Measurements from ENCODE around the gene PLAAT2. TPM values are rescaled to one million over a fixed set of nuclear protein-coding genes. Genes with fewer than 3 reads are reported as not detected.

The PLAAT2 gene
- total and polyA plus RNA-seq, 10 of the 15 experiments (the other 5 are each of a cell fraction or from before 2014, with no cell fraction given) = 4.6 to 25.9 (median 8.6) TPM

DNA sequence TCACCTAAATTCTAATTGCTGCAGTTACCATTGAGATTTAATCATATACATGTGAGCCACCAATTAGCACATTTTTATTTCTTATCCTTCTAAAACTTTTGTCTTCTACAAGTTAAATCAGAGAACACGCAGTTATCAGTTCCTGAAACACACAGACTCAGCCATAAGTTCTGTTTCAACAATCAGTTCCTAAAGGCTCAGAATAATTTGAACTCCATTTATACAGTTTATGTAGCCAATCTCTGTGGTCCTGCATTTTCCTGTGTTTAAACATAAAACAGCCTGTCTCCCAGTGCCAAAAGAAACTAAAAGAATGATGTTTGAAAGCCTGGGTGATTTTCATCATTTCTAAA, 48.2 kb upstream of the PLAAT2 start (continued):
- TF ChIP-seq SKIL (IDR thresholded peaks at IDR 0.05; ENCODE audit: low read depth, poor library complexity, severe bottlenecking) = no peak

DNA sequence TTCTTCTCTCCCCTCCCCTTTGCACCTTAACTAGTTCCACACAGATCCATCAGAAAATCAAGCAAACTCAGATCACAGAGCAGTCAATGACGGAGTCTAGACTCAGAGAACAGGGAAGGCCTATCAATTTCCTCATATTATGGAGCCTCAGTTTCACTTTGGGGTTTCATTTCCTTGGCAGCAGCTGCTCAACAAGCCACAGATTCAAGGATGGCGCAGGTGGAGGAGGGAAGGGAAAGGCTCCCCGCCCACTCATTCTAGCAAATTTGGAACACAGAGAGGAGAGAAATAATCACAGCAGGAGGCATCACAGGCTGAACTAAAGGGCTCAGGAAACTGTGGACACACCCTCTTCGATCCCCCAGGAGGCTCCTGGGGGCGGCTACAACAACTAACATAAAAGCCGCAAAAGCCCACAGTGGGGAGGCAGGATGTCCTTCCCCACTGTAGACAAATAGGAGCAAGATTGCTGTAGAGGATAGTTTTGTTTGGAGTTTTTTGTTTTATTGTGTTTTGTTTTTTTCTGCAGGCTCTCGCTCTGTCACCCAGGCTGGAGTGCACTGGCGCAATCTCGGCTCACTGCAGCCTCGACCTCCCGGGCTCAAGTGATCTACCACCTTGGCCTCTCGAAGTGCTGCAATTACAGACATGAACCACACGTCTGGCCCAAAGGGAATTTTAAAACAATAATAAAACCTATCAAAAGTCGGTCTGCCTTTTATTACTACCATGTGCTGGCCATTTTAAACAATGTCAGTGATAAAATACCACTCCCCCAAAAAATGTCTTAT, 47.6 kb upstream of the PLAAT2 start:
- BruUV-seq (replicated peaks) = no TSS peak
- H3K4me2 ChIP-seq (ENCODE audit: control insufficient read depth, insufficient read depth) = no peak overlapping the region
- peaks cover 4% of the 10 kb centered on the region for H3K4me1 ChIP-seq (ENCODE audit: control insufficient read depth, insufficient read depth, low read length)
- H3K36me3 ChIP-seq (ENCODE audit: control insufficient read depth in 2 of 2, insufficient read depth in 2 of 2, low read length in 1 of 2) = no peaks in the 10 kb centered on the region
- H4K20me1 ChIP-seq (ENCODE audit: control insufficient read depth, insufficient read depth) = no peaks in the 10 kb centered on the region
- no peaks in the 10 kb centered on the region for H3K79me2 ChIP-seq (ENCODE audit: control insufficient read depth, insufficient read depth, low read length)
- no peak overlapping the region for H3K9ac ChIP-seq (ENCODE audit: control insufficient read depth, insufficient read depth, low read length)
- ATAC-seq = no peak
- H3K27ac ChIP-seq (ENCODE audit: control insufficient read depth, insufficient read depth) = no peak overlapping the region
- no peak overlapping the region for H2AFZ ChIP-seq (ENCODE audit: control insufficient read depth, low read depth, low read length)
- CTCF ChIA-PET = no interaction called here
- intact Hi-C loops (cut with micrococcal nuclease; ENCODE audit: unreplicated experiment) (no loop called here), in situ Hi-C loops (cut with MboI) (no loop called here)
- H3K9me3 ChIP-seq (replicated peaks; ENCODE audit: control insufficient read depth, insufficient read depth, low read length) = no peaks in the 10 kb centered on the region
- RAD21 ChIA-PET (ENCODE audit: unreplicated experiment) = no interaction called here
- no peak for FAIRE-seq
- no peak overlapping the region for H3K4me3 ChIP-seq
- no peak for DNase-seq (ENCODE audit: low read depth, low spot score)
- 49% methylated on average over 14 of the region's 14 CpGs for WGBS (ENCODE audit: insufficient coverage, insufficient replicate concordance, low lambda C conversion rate, missing lambda C conversion rate)
- POLR2A ChIA-PET = no interaction called here
- H3K27me3 ChIP-seq (replicated peaks in 1 of 2; ENCODE audit: control insufficient read depth in 2 of 2, insufficient read depth in 2 of 2, low read length in 1 of 2) = no peaks in the 10 kb centered on the region; a peak in 1 of 4 replicates
- SMC1A ChIA-PET (ENCODE audit: uncharacterized antibody, unreplicated experiment) = no interaction called here
- TF ChIP-seq STAT1 (conservative IDR thresholded peaks at IDR 0.05) (no peak), HSF1 (IDR thresholded peaks at IDR 0.05; ENCODE audit: low read depth, low read length) (no peak), ZNF24 (IDR thresholded peaks at IDR 0.05) (no peak), ESRRA (IDR thresholded peaks at IDR 0.05; ENCODE audit: low read length) (no peak), RELB (IDR thresholded peaks at IDR 0.05; ENCODE audit: low read depth) (no peak), SP1 (IDR thresholded peaks at IDR 0.05; ENCODE audit: low read depth, low read length) (no peak), TCF7 (IDR thresholded peaks at IDR 0.05; ENCODE audit: borderline replicate concordance) (no peak), HDAC6 (IDR thresholded peaks at IDR 0.05; ENCODE audit: unreplicated experiment) (no peak), BRCA1 (IDR thresholded peaks at IDR 0.05; ENCODE audit: low read depth, low read length) (no peak), SRF (IDR thresholded peaks at IDR 0.05; ENCODE audit: low read depth in 2 of 2, low read length in 2 of 2) (no peak), SREBF1 (IDR thresholded peaks at IDR 0.05; ENCODE audit: low read length) (no peak), MEF2A (IDR thresholded peaks at IDR 0.05; ENCODE audit: insufficient read depth, low read depth, low read length) (no peak), SUPT20H (IDR thresholded peaks at IDR 0.05; ENCODE audit: borderline replicate concordance, control insufficient read depth, low read depth, low read length) (no peak), ZNF207 (IDR thresholded peaks at IDR 0.05; ENCODE audit: borderline replicate concordance) (no peak), NFIC (IDR thresholded peaks at IDR 0.05; ENCODE audit: low read depth, low read length) (no peak), MLLT1 (IDR thresholded peaks at IDR 0.05) (no peak)

Data from GM12878 (cell line).